ENCODE measurements around the gene S100A14. TPM values are rescaled to one million over a fixed set of nuclear protein-coding genes. Genes with fewer than 3 reads are reported as not detected.
A peak's percentile ranks its signal among the peaks of the same experiment; 100 is the strongest.

Gene S100A14
- total and polyA plus RNA-seq, 2 of the 13 experiments (the other 11 are each of a cell fraction or from before 2014, with no cell fraction given) = 1.4 to 7.7 TPM

- no peak for TF ChIP-seq FIP1L1 (IDR thresholded peaks at IDR 0.05; ENCODE audit: borderline replicate concordance, insufficient read depth, low read depth, low read length)
- TF ChIP-seq SOX6 (IDR thresholded peaks at IDR 0.05) = no peak
- no peak for TF ChIP-seq SOX6 (CRISPR knock-in tag; IDR thresholded peaks at IDR 0.05)
- TF ChIP-seq ZNF333 (CRISPR knock-in tag; IDR thresholded peaks at IDR 0.05; ENCODE audit: borderline replicate concordance) = peak; percentile 73; the same call in 1 of the 2 replicates
- TF ChIP-seq ZNF33B (CRISPR knock-in tag; IDR thresholded peaks at IDR 0.05) = no peak
- no peak for TF ChIP-seq SYNCRIP (IDR thresholded peaks at IDR 0.05; ENCODE audit: insufficient read depth, low read depth, low read length)
- TF ChIP-seq TRIM24 (CRISPR knock-in tag; IDR thresholded peaks at IDR 0.05) = no peak
- peak; percentile 63 for TF ChIP-seq TEAD3 (CRISPR knock-in tag; optimal IDR thresholded peaks at IDR 0.05; ENCODE audit: borderline replicate concordance)
- no peak for TF ChIP-seq ARNT2 (CRISPR knock-in tag; IDR thresholded peaks at IDR 0.05; ENCODE audit: low read depth)
- no peak for TF ChIP-seq ZNF616 (CRISPR knock-in tag; IDR thresholded peaks at IDR 0.05; ENCODE audit: low read depth)
- 0 out of 2 replicates have a peak, but pooled peaks have one; percentile 42 for TF ChIP-seq ZNF572 (CRISPR knock-in tag; IDR thresholded peaks at IDR 0.05)
- TF ChIP-seq SNAPC5 (CRISPR knock-in tag; IDR thresholded peaks at IDR 0.05; ENCODE audit: borderline replicate concordance) = no peak
- TF ChIP-seq POGK (CRISPR knock-in tag; conservative IDR thresholded peaks at IDR 0.05) = 0 out of 2 replicates have a peak, but pooled peaks have one; percentile 5
- TF ChIP-seq ZNF280B (CRISPR knock-in tag; IDR thresholded peaks at IDR 0.05; ENCODE audit: borderline replicate concordance) = peak; percentile 16; the same call in 1 of the 2 replicates
- TF ChIP-seq BCLAF1 (IDR thresholded peaks at IDR 0.05) = no peak
- TF ChIP-seq ZNF33A (CRISPR knock-in tag; IDR thresholded peaks at IDR 0.05; ENCODE audit: borderline replicate concordance) = no peak
- no peak for TF ChIP-seq PITX1 (CRISPR knock-in tag; IDR thresholded peaks at IDR 0.05)
- no peak for TF ChIP-seq ZNF18 (CRISPR knock-in tag; IDR thresholded peaks at IDR 0.05; ENCODE audit: insufficient replicate concordance)
- TF ChIP-seq KAT8 (CRISPR knock-in tag; IDR thresholded peaks at IDR 0.05) = no peak
- TF ChIP-seq ZFP37 (CRISPR knock-in tag; IDR thresholded peaks at IDR 0.05; ENCODE audit: borderline replicate concordance) = no peak
- no peak for TF ChIP-seq ZNF552 (CRISPR knock-in tag; IDR thresholded peaks at IDR 0.05; ENCODE audit: borderline replicate concordance)
These were observed 7.9 kb downstream of the S100A14 start (continued) for GRCh38 chr1:153608089-153608682.

Data from HepG2 (cell line).